ENCODE data around the gene NKD1.

The NKD1 gene

DNA sequence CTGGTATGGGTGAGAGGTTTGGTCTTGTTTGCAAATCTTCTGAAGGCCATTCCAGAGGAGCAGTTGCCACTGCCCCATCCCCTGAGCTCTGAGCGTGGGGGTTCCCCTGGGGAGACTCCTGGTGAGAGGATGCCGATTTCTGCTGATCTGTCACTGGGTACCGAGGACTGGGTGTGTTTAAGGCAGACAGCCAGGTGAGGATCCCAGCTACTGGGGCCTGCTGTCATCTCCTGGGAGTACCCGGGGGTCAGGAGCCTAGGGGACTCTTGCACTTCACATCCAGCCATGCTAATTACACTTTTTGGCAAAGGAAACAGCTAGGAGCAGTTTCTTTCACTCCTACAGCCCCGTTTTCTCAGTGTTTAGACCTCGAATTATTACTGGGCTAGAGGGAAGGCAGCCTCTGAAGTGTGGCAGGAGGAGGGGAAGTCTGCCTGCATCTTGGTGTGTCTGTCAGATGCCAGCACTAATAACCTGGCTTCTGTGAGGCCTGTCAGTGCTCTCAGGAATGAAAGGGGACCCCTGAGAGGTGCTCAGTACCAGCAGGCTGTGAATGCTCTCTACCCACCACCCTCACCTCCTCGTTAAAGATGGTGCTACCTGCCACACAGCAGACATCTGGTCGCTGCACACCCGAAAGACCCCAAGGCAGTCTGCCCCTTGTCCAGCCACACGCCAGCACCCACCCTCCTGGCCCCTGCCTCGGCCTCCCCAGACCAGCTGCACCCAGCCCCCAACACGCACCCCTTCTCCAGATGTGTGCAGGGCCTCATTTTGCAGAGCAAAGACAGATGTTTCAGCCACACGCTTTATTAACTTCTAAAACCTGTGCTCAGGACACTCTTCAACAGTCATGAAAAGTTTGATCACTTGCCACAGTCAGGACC, 89.8 kb downstream of the NKD1 start:
- Histone ChIP-seq H3K36me3 (no peaks in the 10 kb centered on the region), H3K27ac (no peak overlapping the region), H3K9me3 (ENCODE audit: severe bottlenecking) (no peaks in the 10 kb centered on the region), H3K27me3 (ENCODE audit: insufficient read depth, low read depth, severe bottlenecking) (no peaks in the 10 kb centered on the region), H3K4me3 (ENCODE audit: low read depth, low read length) (no peak overlapping the region)
- DNase-seq = no peak
- TF ChIP-seq, protein P1, sequence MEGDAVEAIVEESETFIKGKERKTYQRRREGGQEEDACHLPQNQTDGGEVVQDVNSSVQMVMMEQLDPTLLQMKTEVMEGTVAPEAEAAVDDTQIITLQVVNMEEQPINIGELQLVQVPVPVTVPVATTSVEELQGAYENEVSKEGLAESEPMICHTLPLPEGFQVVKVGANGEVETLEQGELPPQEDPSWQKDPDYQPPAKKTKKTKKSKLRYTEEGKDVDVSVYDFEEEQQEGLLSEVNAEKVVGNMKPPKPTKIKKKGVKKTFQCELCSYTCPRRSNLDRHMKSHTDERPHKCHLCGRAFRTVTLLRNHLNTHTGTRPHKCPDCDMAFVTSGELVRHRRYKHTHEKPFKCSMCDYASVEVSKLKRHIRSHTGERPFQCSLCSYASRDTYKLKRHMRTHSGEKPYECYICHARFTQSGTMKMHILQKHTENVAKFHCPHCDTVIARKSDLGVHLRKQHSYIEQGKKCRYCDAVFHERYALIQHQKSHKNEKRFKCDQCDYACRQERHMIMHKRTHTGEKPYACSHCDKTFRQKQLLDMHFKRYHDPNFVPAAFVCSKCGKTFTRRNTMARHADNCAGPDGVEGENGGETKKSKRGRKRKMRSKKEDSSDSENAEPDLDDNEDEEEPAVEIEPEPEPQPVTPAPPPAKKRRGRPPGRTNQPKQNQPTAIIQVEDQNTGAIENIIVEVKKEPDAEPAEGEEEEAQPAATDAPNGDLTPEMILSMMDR (IDR thresholded peaks at IDR 0.05; ENCODE audit: low read depth, low read length) = no peak

DNA sequence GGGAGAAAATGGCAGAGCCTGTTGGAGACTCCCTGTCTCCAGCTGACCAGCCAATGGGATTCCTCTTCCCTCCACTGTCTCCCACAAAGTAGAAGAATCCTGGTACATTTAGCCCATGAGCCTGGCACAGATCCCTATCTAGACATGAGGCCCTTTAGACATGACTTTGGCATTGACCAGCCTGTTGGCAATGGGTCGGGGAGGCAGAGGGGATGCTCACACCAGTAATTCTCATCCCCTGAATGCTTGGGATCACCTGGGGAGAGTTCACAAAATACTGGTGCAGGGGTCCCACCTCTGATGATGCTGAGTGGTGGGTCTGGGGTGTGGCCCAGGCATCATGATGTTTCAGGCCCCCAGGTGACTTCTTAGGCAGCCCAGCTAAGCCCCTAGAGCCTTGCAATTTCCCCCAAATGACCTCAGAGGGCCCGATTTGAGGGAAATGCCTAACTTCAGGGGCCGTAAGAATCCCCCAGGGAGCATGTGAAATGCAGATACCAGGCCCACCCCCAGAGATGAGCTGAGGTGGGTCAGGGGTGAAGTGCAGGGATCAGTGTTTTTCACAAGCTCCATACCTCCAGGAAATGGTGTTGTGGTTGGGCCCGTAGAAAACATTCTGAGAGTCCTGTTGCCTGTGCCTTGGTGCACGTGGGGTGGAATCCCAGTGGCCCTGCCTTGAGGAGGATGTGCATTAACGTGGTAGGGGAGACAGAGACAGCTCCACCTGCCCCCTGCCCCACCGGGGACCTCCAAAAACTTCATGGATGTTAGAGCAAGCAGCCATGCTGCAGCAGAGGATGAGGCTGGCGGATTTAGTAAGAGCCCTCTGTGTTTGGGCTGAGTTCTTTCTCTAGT, 90.8 kb downstream of the NKD1 start:
- Histone ChIP-seq H3K36me3 (no peaks in the 10 kb centered on the region), H3K9me3 (ENCODE audit: severe bottlenecking) (no peaks in the 10 kb centered on the region), H3K4me3 (ENCODE audit: low read depth, low read length) (no peak overlapping the region), H3K27ac (no peak overlapping the region), H3K27me3 (ENCODE audit: insufficient read depth, low read depth, severe bottlenecking) (no peaks in the 10 kb centered on the region)
- no peak for DNase-seq
- TF ChIP-seq, protein P1 (IDR thresholded peaks at IDR 0.05; ENCODE audit: low read depth, low read length) = no peak

DNA sequence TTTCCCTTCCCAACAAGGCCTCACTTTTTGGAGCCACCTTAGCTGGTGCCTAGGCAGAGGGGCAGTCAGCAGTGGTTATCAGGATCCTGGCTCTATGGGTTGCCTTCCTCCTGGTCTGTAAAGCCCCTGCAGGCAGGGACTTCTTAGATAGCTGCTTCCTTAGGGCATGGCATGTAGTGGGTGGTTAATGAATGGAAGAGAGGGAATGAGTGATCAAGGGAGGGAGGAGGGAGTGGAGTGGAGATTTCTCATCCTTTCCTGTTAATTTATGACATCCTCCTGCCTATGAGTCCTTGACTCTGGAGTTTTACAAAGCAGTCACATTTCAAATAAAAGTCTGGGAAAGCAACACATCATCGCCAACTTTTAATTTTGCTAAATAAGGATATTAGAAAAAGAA, 92.2 kb downstream of the NKD1 start:
- Histone ChIP-seq H3K36me3 (no peaks in the 10 kb centered on the region), H3K4me3 (ENCODE audit: low read depth, low read length) (no peak overlapping the region), H3K9me3 (ENCODE audit: severe bottlenecking) (no peaks in the 10 kb centered on the region), H3K27me3 (ENCODE audit: insufficient read depth, low read depth, severe bottlenecking) (no peaks in the 10 kb centered on the region), H3K27ac (no peak overlapping the region)
- no peak for DNase-seq
- TF ChIP-seq, protein P1 (IDR thresholded peaks at IDR 0.05; ENCODE audit: low read depth, low read length) = no peak

DNA sequence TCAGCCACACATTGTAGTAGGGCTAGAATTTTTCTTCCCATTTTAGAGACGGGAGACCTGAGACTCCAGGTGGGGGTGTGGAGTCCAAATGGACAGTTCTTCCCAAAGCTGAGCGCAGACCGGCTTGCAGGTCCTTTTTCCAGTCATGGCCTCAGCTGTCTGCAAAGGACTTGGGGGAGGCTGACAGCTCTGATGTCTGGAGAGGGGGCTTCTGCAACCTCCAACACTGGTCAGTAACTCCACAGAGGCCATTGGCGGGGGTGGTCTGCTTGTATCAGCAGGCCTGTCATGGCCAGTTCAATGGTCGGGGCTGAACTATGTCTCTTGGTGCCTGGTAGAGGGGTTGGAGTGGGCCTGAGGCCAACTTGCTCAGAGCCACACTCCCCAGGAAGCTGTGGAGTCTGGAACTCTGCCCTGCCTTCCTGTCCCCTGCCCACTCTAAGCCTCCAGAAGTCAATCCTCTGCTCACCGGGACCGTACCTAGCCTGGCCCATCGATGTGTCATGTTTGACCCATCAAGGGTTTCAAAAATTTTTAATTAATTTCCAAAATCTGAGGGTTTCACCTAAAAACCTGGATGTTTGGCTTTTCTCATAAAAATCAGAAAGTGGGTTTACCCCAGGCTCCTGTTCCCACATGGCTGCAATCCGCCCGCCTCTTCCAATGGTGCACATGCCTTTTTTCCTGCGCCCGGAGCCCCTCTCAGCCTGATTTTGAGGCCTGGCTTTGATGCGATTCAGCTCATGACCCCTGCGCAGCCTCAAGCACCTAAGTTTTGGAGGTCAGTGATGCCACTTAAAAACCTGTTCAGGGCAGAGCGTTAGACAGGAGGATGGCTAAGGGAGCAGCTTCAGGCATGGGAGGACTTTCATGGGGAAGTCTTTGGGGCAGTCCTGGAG, 93.0 kb downstream of the NKD1 start:
- no peak for DNase-seq
- Histone ChIP-seq H3K27ac (no peak overlapping the region), H3K27me3 (ENCODE audit: insufficient read depth, low read depth, severe bottlenecking) (no peaks in the 10 kb centered on the region), H3K4me3 (ENCODE audit: low read depth, low read length) (no peak overlapping the region), H3K36me3 (no peaks in the 10 kb centered on the region), H3K9me3 (ENCODE audit: severe bottlenecking) (no peaks in the 10 kb centered on the region)
- TF ChIP-seq, protein P1 (IDR thresholded peaks at IDR 0.05; ENCODE audit: low read depth, low read length) = no peak

DNA sequence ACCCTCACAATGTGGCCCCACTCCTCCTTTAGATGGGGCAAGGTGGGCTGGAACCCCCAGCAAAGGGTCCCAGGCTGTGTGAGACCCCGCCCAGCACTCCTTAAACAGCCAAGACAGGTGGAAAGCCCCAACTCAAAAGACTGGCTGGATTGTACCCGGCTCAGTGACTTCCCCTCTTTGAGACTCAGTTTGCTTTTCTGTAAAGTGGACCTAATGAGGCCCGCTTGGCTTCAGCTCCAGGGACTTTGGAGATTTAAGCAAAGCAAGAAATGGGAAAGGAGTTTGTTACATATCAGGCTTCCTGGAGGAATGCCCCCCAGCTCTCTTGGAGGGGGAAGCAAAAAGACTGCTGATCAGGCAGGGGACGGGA, 93.6 kb downstream of the NKD1 start:
- H3K27ac ChIP-seq = no peak overlapping the region
- no peak overlapping the region for H3K4me3 ChIP-seq (ENCODE audit: low read depth, low read length)
- TF ChIP-seq, protein P1 (IDR thresholded peaks at IDR 0.05; ENCODE audit: low read depth, low read length) = no peak
- H3K27me3 ChIP-seq (ENCODE audit: insufficient read depth, low read depth, severe bottlenecking) = no peaks in the 10 kb centered on the region
- no peaks in the 10 kb centered on the region for H3K9me3 ChIP-seq (ENCODE audit: severe bottlenecking)
- DNase-seq = no peak
- no peaks in the 10 kb centered on the region for H3K36me3 ChIP-seq

Measured in WERI-Rb-1 (cell line).